OCI-LY3 (cell line): Measurements from ENCODE around the gene CACYBP.

ENCODE experiments used
- CTCF ChIP-seq: fragments of 200-600, 300-600 bp; sonication (generic); IDR thresholded peaks from 2 replicates; pipeline ENCODE4 v1.5.1; 2014; ENCODE audit warnings: antibody characterized with exemption, low read length, low read depth
- EZH2phosphoT487 ChIP-seq: fragments of 200-600 bp; shearing (Covaris generic); IDR thresholded peaks from 2 replicates; pipeline ENCODE4 v1.6.1; 2018; ENCODE audit warnings: antibody characterized with exemption, mixed run types, low read depth

GRCh38 chr1:175054736-175055135, 55.0 kb downstream of the CACYBP start:
- TF ChIP-seq CTCF (no peak), EZH2phosphoT487 (no peak)
